Neuron (in vitro differentiated cells): ENCODE measurements around the gene SZRD1.

Experiments
- H2AFZ ChIP-seq: one replicate; pipeline ENCODE4 v1.6.1; 2013; ENCODE audit warnings: low read depth, mild to moderate bottlenecking, inconsistent platforms, low read length, moderate library complexity
- H3K27me3 ChIP-seq: one replicate; pipeline ENCODE4 v1.6.1; 2013; ENCODE audit warnings: low read length; ENCODE audit not compliant: insufficient read depth
- H3K36me3 ChIP-seq: one replicate; pipeline ENCODE4 v1.6.1; 2013; ENCODE audit warnings: low read length; ENCODE audit not compliant: insufficient read depth
- H3K4me1 ChIP-seq: one replicate; pipeline ENCODE4 v1.6.1; 2013; ENCODE audit warnings: low read length; ENCODE audit not compliant: insufficient read depth
- H3K4me3 ChIP-seq: 2 replicates; pipeline ENCODE4 v1.5.1; 2013; ENCODE audit warnings: mild to moderate bottlenecking, low read length, moderate library complexity
- H3K9me3 ChIP-seq: one replicate; pipeline ENCODE4 v1.6.1; 2013; ENCODE audit warnings: low read length

Gene SZRD1

DNA sequence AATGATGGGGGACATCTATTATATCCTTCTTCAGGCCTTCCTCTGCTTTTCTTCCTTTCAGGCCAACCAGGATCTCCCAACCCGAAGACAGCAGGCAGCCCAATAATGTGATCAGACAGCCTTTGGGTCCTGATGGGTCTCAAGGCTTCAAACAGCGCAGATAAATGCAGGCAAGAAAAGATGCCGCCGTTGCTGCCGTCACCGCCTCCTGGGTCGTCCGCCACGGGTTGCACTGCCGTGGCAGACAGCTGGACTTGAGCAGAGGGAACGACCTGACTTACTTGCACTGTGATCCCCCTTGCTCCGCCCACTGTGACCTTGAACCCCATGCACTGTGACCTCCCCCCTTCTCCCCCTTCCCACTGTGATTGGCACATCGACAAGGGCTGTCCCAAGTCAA, 27.9 kb downstream of the SZRD1 start:
- no peaks in the 10 kb centered on the region for H3K4me1 ChIP-seq
- H3K4me3 ChIP-seq, result no peak overlapping the region
- no peaks in the 10 kb centered on the region for H3K27me3 ChIP-seq
- no peak overlapping the region for H2AFZ ChIP-seq
- peaks cover 46% of the 10 kb centered on the region for H3K36me3 ChIP-seq
- no peaks in the 10 kb centered on the region for H3K9me3 ChIP-seq

DNA sequence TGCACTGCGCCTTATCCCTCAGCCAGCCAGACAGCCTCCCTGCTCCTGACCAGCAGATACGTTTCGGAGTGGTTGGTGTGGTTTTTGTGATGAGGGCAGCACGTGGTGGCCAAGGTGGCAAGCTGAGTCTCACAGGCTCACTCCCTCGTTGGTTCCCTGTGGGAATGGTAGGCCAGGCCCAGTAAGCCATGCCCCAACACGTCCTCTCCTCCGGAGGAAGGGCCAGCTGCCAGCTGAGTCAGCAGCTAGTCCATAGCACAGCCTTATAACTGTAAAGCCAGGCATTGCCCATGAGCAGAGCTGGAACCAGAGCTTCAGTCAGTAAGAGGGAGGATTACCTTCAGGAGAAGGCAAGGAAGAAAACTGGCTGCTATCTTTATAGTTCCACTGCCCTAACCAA, 29.5 kb downstream of the SZRD1 start:
- Histone ChIP-seq H3K27me3 (no peaks in the 10 kb centered on the region), H2AFZ (no peak overlapping the region), H3K4me3 (no peak overlapping the region), H3K36me3 (peaks cover 46% of the 10 kb centered on the region), H3K9me3 (no peaks in the 10 kb centered on the region), H3K4me1 (no peaks in the 10 kb centered on the region)

DNA sequence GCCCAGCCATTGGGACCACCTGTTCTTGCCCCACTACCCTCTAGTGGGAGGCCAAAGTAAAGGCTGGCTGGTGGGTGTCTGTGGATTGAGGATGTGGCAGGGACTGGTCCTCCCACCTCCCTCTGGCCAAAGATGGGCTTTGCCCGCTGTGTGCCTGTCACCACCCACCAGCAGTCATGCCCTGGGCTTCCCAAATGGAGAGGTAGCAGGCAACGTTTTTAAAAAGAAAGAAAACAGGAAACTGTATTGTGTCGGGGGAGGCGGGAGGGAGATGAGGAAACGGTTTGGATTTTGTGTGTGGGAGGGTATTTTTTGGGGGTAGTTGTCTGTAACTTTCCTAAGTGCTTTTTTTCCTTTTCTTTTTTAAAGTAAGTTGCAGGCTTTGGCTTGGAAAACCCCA, 30.1 kb downstream of the SZRD1 start:
- Histone ChIP-seq H3K9me3 (no peaks in the 10 kb centered on the region), H3K36me3 (peaks cover 44% of the 10 kb centered on the region), H3K4me1 (no peaks in the 10 kb centered on the region), H3K27me3 (no peaks in the 10 kb centered on the region), H2AFZ (no peak overlapping the region), H3K4me3 (no peak overlapping the region)

DNA sequence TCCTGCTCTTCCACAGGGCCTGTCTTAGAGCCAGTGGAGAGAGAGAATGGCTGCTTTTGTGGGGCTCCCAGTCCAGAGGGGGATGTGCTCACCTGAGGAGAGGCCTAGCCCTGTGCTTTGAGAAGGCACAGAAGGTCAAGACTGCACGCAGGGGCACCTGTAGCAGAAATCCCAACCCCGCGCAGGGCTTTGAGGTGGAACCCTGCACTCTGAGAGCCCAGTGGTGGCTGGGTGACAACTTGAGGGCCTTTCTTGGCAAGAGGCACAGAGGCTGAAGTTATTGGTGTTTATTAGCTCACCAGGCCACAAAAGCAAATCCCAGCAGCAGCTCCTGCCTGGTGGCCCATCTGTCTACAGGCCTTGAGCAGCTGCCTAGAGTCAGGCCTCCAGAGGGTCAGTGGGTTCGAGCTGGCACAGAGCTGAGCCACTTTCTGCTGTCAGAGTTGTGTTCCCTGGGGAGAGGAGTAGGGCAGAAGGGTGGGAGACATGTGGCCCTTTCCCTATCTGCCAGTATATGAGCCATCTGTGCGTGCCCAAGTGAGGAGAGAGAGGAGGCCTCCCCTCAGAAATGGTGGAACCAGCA, 31.4 kb downstream of the SZRD1 start:
- no peaks in the 10 kb centered on the region for H3K4me1 ChIP-seq

DNA sequence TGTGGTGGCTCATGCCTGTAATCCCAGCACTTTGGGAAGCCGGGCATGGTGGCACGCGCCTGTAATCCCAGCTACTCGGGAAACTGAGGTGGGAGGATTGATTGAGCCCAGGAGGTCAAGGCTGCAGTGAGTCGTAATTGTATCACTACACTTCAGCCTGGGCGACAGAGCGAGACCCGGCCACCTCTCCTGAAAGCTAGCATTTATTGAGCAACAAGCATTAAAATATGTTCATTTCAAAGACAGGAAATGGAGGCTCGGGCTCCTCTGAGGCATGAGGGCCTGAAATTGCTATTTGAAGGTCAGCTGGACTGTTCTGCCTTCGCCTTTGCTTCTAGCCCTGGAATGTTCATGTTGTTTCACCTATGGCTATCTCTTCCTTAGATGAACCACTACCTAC, 35.7 kb downstream of the SZRD1 start:
- H3K36me3 ChIP-seq, result peaks cover 5% of the 10 kb centered on the region
- H2AFZ ChIP-seq, result no peak overlapping the region
- H3K9me3 ChIP-seq, result no peaks in the 10 kb centered on the region
- H3K4me3 ChIP-seq, result no peak overlapping the region
- no peaks in the 10 kb centered on the region for H3K27me3 ChIP-seq
- H3K4me1 ChIP-seq, result peaks cover 4% of the 10 kb centered on the region

More for the DNA sequence above, 31.4 kb downstream of the SZRD1 start:
- no peaks in the 10 kb centered on the region for H3K9me3 ChIP-seq
- no peaks in the 10 kb centered on the region for H3K27me3 ChIP-seq
- no peak overlapping the region for H2AFZ ChIP-seq
- H3K4me3 ChIP-seq, result no peak overlapping the region
- H3K36me3 ChIP-seq, result peaks cover 33% of the 10 kb centered on the region

DNA sequence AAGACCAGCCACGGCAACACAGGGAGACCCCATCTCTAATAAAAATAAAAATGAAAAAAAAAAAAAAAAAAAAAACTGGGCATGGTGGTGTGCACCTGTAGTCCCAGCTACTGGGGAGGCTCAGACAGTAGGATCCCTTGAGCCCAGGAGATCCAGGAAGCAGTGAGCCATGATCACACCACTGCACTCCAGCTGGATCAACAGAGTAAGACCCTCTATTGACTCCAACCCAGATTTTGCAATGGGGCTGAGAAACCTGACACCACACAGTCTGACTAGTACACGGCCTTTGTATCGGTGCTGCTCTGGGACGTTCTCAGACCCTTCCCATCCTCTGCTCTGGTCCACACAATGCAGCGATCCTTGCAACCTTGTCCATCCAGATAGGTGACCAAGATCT, 38.4 kb downstream of the SZRD1 start:
- Histone ChIP-seq H3K9me3 (no peaks in the 10 kb centered on the region), H3K4me1 (peaks cover 4% of the 10 kb centered on the region), H3K27me3 (no peaks in the 10 kb centered on the region), H2AFZ (no peak overlapping the region), H3K4me3 (no peak overlapping the region), H3K36me3 (no peaks in the 10 kb centered on the region)

DNA sequence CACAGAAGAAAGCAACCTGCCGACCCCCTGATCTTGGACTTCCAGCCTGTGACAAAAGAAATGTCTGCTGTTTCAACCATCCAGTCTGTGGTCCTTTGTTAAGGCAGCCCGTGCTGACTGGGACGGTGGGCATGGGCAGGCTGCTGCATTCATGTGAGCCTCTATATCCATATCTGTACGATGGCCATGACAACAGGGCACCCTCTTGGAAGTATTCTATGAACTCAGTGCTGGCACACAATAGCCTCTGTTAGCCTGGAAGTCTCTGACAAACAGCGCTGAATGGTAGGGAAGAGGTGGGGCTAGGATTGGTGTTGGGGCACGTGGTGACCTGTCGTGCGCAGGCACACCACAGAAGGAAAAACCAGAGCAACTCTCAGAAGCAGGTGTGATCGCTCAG, 39.8 kb downstream of the SZRD1 start:
- Histone ChIP-seq H3K9me3 (no peaks in the 10 kb centered on the region), H2AFZ (no peak overlapping the region), H3K36me3 (no peaks in the 10 kb centered on the region), H3K4me3 (no peak overlapping the region), H3K27me3 (no peaks in the 10 kb centered on the region), H3K4me1 (peaks cover 4% of the 10 kb centered on the region)

DNA sequence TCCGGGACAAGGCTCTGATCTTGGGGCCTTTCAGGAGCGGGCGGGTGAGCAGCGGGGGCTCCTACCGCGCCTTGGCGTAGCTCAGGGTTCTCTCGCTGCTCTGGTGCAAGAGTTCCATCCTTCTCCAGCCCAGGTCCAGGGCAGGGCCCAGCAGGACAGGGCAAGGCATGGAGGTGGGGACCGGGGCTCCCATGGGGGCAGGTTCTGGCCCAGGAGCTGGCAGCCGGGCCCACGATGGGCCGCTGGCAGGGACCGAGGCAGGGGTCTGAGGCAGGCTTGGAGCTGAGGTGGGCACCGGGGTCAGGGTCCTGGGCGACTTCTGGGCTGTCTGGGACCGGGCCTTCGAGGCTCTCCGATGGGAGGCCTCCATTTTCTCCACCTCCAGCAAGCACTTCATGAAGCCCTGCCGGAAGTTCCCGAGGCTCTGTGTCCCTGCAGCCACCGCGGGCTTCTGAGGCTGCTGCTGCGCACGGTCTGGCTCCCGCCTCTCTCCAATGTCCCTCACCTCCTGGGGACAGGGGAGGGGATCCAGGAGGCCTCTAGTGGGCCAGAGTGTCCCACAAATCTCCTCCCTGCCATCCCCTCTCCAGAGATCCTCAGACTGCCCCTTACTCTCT, 42.6 kb downstream of the SZRD1 start:
- Histone ChIP-seq H3K4me1 (peaks cover 4% of the 10 kb centered on the region), H2AFZ (no peak overlapping the region), H3K27me3 (no peaks in the 10 kb centered on the region), H3K36me3 (no peaks in the 10 kb centered on the region), H3K9me3 (no peaks in the 10 kb centered on the region), H3K4me3 (no peak overlapping the region)

DNA sequence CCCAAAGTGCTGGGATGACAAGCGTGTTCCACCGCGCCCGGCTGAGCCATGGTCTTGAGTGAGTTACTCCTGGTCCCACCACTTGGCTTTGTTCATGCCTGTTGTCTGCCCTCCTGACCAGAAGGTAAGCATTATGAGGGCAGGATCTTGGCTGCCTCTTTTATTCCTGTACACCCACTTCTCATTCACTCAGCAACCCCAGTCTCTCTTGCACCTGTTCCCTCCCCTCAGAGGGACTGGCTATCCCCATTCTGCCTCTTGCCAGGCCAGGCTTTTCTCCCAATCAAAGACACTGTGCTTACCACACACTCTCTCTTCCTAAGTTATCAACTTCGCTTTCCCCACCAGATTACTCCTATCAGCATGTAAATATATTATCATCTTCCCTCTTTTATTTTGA, 43.8 kb downstream of the SZRD1 start:
- Histone ChIP-seq H3K9me3 (no peaks in the 10 kb centered on the region), H3K36me3 (no peaks in the 10 kb centered on the region), H2AFZ (no peak overlapping the region), H3K4me3 (no peak overlapping the region), H3K4me1 (peaks cover 4% of the 10 kb centered on the region), H3K27me3 (no peaks in the 10 kb centered on the region)

DNA sequence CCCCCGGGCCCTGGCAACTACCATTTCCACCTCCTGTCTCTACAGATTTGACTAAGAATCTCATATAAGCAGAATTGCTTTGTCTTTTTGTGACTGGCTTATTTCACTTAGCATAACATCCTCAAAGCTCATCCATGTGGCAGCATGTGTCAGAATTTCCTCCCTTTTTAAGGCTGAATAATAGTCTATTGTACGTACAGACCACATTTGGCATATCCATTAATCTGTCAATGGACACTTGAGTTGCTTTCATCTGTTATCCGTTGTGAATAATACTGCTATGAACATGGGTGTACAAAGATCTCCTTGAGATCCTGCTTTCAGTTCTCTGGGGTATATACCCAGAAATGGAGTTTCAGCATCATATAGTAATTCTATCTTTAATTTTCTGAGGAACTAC, 46.1 kb downstream of the SZRD1 start:
- H3K27me3 ChIP-seq, result no peaks in the 10 kb centered on the region
- no peak overlapping the region for H2AFZ ChIP-seq
- no peaks in the 10 kb centered on the region for H3K9me3 ChIP-seq
- no peaks in the 10 kb centered on the region for H3K36me3 ChIP-seq
- no peaks in the 10 kb centered on the region for H3K4me1 ChIP-seq
- H3K4me3 ChIP-seq, result no peak overlapping the region

DNA sequence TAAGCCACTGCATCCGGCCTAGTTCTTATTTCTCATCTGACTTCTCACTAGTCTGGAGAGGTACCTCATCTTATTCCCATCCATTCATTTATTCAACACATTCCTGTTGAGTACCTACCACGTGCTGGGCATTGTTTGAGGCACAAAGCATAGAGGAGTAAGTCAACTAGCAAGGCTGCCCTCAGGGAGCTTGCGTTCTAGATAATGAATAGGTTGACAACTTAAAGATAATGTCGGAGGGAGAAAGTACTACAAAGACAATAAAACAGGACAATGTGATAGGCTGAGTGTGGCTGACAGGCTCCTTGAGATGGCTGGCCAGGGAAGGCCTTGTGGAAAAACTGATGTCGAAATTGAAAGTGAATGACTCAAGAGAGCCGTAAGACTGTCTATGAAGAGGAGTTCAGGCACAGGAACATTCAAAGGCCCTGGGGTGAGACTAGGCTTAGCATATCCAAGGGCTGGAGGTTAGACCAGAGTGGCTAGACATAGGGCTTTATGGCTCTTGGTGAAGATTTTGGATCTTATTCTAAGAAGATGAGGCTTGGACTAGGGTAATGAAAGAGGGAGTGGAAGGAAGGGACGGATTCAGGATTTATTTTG, 51.9 kb downstream of the SZRD1 start:
- Histone ChIP-seq H3K27me3 (peaks cover 11% of the 10 kb centered on the region), H3K4me3 (no peak overlapping the region)

DNA sequence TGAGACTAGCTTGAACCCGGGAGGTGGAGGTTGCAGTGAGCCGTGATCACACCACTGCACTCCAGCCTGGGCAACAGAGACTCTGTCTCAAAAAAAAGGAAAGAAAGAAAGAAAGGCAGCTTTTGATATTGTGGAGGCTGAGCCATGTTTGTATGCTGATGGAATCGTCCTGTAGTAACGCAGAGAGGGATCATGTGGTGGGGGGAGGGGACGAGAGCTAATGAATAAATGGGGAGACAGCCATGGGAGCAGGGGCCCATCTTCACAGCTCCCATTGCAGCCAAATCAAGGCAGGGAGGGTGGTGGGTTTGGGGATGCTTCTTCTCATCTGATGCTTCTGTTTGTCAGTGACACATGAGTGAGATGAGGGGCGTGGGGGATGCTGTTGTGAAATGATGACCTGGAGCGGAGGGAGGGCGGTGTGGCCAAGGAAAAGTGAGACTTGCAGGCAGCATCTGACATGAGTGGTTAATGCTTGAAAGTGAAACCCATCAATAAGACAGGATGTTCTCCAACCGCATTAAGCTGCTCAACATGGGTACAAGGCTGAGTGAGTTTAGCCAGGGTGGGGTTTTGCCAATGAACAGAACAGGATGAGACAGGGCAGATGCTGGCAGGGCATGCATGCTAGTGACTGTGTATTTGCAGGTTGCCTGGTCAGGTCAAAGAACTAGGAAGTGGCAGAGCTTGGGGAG, 53.5 kb downstream of the SZRD1 start:
- Histone ChIP-seq H3K4me1 (peaks cover 8% of the 10 kb centered on the region), H3K9me3 (peaks cover 2% of the 10 kb centered on the region), H3K36me3 (no peaks in the 10 kb centered on the region), H3K4me3 (no peak overlapping the region), H3K27me3 (peaks cover 11% of the 10 kb centered on the region), H2AFZ (no peak overlapping the region)

More for the DNA sequence above, 51.9 kb downstream of the SZRD1 start:
- Histone ChIP-seq H3K9me3 (peaks cover 2% of the 10 kb centered on the region), H2AFZ (no peak overlapping the region), H3K36me3 (no peaks in the 10 kb centered on the region), H3K4me1 (peaks cover 5% of the 10 kb centered on the region)

DNA sequence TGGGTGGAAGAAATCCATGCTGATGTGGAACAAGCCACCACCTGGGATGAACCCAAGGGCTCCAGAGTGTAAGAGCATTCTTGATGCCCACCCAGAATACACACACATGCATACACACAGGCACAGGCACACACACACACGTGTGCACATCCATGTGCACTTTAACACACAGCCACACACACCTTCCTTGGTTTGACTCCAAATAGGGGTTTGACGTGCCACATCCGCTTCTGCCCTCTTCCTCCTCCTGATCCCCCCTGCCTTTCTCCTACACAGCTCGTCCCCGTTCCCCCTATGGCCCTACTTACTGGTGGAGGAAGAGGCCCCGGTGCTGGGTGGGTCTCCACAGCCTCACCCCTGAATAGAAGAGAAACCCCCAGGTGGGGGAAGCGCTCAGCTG, 54.2 kb downstream of the SZRD1 start:
- no peak overlapping the region for H3K4me3 ChIP-seq
- peaks cover 2% of the 10 kb centered on the region for H3K9me3 ChIP-seq
- H2AFZ ChIP-seq, result no peak overlapping the region
- peaks cover 14% of the 10 kb centered on the region for H3K27me3 ChIP-seq
- peaks cover 8% of the 10 kb centered on the region for H3K4me1 ChIP-seq
- no peaks in the 10 kb centered on the region for H3K36me3 ChIP-seq
